ENCODE data around the gene ZBTB16. TPM values are rescaled to one million over a fixed set of nuclear protein-coding genes. Genes with fewer than 3 reads are reported as not detected.
A peak's percentile ranks its signal among the peaks of the same experiment; 100 is the strongest.

Gene ZBTB16
- total RNA-seq, 3 donors from 2014 or later: 4.9 to 82.1 (median 48.8) TPM

GRCh38 chr11:114194702-114195101 is 135.2 kb downstream of the ZBTB16 start:
- Histone ChIP-seq H3K36me3 (ENCODE audit: low read depth) (no peaks in the 10 kb centered on the region), H3K4me3 (no peak overlapping the region), H3K9me3 (no peaks in the 10 kb centered on the region), H3K4me1 (ENCODE audit: low read depth) (peaks cover 4% of the 10 kb centered on the region)
- intact Hi-C loops (cut with DNase I, micrococcal nuclease): no loop called here
- no peak for DNase-seq
- TF ChIP-seq, protein P1, sequence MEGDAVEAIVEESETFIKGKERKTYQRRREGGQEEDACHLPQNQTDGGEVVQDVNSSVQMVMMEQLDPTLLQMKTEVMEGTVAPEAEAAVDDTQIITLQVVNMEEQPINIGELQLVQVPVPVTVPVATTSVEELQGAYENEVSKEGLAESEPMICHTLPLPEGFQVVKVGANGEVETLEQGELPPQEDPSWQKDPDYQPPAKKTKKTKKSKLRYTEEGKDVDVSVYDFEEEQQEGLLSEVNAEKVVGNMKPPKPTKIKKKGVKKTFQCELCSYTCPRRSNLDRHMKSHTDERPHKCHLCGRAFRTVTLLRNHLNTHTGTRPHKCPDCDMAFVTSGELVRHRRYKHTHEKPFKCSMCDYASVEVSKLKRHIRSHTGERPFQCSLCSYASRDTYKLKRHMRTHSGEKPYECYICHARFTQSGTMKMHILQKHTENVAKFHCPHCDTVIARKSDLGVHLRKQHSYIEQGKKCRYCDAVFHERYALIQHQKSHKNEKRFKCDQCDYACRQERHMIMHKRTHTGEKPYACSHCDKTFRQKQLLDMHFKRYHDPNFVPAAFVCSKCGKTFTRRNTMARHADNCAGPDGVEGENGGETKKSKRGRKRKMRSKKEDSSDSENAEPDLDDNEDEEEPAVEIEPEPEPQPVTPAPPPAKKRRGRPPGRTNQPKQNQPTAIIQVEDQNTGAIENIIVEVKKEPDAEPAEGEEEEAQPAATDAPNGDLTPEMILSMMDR (IDR thresholded peaks at IDR 0.05): no peak
- ATAC-seq: no peak

GRCh38 chr11:114195151-114195550 is 135.6 kb downstream of the ZBTB16 start:
- H3K4me3 ChIP-seq: no peak overlapping the region
- TF ChIP-seq, protein P1 (IDR thresholded peaks at IDR 0.05): no peak
- peaks cover 4% of the 10 kb centered on the region for H3K4me1 ChIP-seq (ENCODE audit: low read depth)
- ATAC-seq: no peak
- no peaks in the 10 kb centered on the region for H3K36me3 ChIP-seq (ENCODE audit: low read depth)
- intact Hi-C loops (cut with DNase I, micrococcal nuclease): no loop called here
- no peaks in the 10 kb centered on the region for H3K9me3 ChIP-seq
- no peak for DNase-seq

GRCh38 chr11:114195981-114196731 is 136.6 kb downstream of the ZBTB16 start:
- TF ChIP-seq, protein P1 (IDR thresholded peaks at IDR 0.05): no peak
- DNase-seq (no peak), ATAC-seq (peak; percentile 50)
- H3K4me1 ChIP-seq (ENCODE audit: low read depth): peaks cover 4% of the 10 kb centered on the region
- no peaks in the 10 kb centered on the region for H3K36me3 ChIP-seq (ENCODE audit: low read depth)
- H3K9me3 ChIP-seq: no peaks in the 10 kb centered on the region
- no peak overlapping the region for H3K4me3 ChIP-seq
- intact Hi-C loops (cut with DNase I, micrococcal nuclease): no loop called here

DNA sequence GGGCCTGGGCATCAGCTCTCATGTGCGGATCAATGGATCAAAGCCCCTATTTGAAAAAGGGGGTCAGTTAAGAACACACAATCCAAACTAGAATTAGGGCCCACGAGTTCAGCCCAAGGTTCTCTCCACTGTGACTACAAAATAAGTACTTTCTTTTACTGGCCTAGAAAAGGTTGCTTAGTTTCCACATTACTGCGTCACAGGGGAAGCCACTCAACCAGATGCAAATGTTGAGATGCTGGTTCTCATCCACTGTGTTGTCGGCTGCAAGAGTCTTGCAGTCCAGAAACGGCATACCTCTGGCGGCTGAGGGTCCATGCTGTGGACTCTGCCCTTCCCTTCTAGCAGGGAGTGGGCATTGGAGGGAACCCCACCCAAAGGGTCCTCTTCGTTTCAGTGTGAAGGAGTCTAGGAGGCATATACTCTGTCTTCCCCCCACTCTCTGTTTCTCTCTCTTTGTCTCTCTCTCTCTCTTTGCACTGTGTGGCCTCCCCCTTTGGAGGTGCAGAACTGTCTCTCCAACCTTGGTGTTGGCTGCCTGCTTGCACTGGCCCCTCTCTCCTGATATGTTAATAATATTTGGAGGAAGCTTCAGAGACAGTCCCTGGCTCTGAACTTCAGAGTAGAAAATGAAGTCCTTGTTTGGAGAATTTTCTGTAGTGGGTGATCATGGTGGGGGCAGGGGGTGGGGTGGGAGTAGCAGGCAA is 137.6 kb downstream of the ZBTB16 start:
- H3K4me3 ChIP-seq: no peak overlapping the region
- ATAC-seq: peak; percentile 16
- peaks cover 4% of the 10 kb centered on the region for H3K4me1 ChIP-seq (ENCODE audit: low read depth)
- TF ChIP-seq, protein P1 (IDR thresholded peaks at IDR 0.05): no peak
- no peaks in the 10 kb centered on the region for H3K36me3 ChIP-seq (ENCODE audit: low read depth)
- no peak for DNase-seq
- intact Hi-C loops (cut with DNase I, micrococcal nuclease): no loop called here
- no peaks in the 10 kb centered on the region for H3K9me3 ChIP-seq

GRCh38 chr11:114197799-114198500 is 138.4 kb downstream of the ZBTB16 start:
- Histone ChIP-seq H3K36me3 (ENCODE audit: low read depth) (no peaks in the 10 kb centered on the region), H3K9me3 (no peaks in the 10 kb centered on the region), H3K4me3 (no peak overlapping the region), H3K4me1 (ENCODE audit: low read depth) (peaks cover 4% of the 10 kb centered on the region)
- DNase-seq (no peak), ATAC-seq (peak; percentile 39)
- TF ChIP-seq, protein P1 (IDR thresholded peaks at IDR 0.05): no peak
- intact Hi-C loops (cut with DNase I, micrococcal nuclease): no loop called here

Data from mucosa of descending colon (tissue), 3 donors.